ENCODE data around the gene SLC4A2.

- TF ChIP-seq CTCF (IDR thresholded peaks at IDR 0.05; ENCODE audit: poor library complexity), result no peak
- TF ChIP-seq EZH2 (IDR thresholded peaks at IDR 0.05; ENCODE audit: borderline replicate concordance), result no peak
Measured at GRCh38 chr7:151116603-151117440, 57.4 kb downstream of the SLC4A2 start.

Measured in hepatocyte (in vitro differentiated cells).